Measurements from ENCODE around the gene ZCCHC14.

The ZCCHC14 gene

DNA sequence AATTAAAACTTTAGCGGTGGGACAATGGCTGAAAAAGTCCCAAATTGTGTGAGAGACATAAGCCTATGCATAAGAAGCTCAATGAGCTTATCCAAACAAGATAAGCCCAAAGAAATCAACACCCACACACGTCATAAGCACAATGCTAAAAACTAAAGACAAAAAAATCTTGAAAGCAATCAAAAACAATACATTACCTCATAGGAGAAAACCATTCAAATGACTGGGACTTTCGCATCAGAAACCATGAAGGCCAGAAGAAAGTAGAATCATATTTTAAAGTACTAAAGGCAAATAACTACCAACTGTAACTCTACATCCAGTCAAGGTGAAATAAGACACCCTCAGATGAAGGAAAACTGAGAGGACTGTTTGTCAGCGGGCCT, 50.2 kb downstream of the ZCCHC14 start:
- TF ChIP-seq, protein P1, sequence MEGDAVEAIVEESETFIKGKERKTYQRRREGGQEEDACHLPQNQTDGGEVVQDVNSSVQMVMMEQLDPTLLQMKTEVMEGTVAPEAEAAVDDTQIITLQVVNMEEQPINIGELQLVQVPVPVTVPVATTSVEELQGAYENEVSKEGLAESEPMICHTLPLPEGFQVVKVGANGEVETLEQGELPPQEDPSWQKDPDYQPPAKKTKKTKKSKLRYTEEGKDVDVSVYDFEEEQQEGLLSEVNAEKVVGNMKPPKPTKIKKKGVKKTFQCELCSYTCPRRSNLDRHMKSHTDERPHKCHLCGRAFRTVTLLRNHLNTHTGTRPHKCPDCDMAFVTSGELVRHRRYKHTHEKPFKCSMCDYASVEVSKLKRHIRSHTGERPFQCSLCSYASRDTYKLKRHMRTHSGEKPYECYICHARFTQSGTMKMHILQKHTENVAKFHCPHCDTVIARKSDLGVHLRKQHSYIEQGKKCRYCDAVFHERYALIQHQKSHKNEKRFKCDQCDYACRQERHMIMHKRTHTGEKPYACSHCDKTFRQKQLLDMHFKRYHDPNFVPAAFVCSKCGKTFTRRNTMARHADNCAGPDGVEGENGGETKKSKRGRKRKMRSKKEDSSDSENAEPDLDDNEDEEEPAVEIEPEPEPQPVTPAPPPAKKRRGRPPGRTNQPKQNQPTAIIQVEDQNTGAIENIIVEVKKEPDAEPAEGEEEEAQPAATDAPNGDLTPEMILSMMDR (IDR thresholded peaks at IDR 0.05; ENCODE audit: insufficient read depth, low read length, poor library complexity, severe bottlenecking) = no peak
- H3K36me3 ChIP-seq (ENCODE audit: control insufficient read depth, insufficient read depth, low read length) = no peaks in the 10 kb centered on the region
- DNase-seq (ENCODE audit: extremely low read depth, insufficient read length) = no peak

DNA sequence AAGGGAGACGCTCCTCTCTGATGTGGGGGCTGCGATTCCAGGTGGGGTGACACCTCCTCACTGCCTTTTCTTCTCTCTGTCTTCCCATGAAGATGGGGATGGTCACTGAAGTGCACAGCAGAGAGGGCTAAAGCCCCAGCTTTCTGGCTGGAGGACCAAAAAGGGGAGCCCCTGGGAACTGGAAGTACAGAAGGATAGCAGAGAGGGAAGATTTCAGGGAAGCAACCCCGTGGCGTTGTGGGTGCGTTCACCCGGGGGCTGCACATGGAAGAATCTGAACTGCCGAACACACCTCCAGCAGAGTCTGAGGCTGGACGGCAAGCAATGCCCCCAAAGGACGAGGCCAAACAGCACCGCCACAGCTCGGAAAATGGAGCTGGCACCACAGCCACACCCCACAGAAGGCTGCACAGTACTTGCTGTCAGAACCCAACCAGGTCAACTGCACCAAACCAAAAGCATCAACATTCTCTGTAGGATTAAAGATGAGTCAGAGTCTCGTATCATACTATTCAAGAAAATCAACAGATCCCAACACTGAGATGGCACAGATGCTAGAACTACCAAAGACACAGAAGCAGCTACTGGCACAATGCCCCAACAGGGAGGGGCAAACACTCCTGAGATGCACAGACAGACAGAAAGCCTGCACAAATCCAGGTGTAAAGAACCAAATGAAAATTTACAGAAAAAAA, 50.8 kb downstream of the ZCCHC14 start:
- Histone ChIP-seq H3K27me3 (replicated peaks; ENCODE audit: control insufficient read depth, insufficient read depth, low read length) (no peaks in the 10 kb centered on the region), H3K36me3 (ENCODE audit: control insufficient read depth, insufficient read depth, low read length) (no peaks in the 10 kb centered on the region), H3K4me3 (replicated peaks; ENCODE audit: low read depth, low read length) (no peak overlapping the region)
- no peak for DNase-seq (ENCODE audit: extremely low read depth, insufficient read length)
- TF ChIP-seq, protein P1 (IDR thresholded peaks at IDR 0.05; ENCODE audit: insufficient read depth, low read length, poor library complexity, severe bottlenecking) = no peak

More for the DNA sequence above, 50.2 kb downstream of the ZCCHC14 start:
- H3K27me3 ChIP-seq (replicated peaks; ENCODE audit: control insufficient read depth, insufficient read depth, low read length) = no peaks in the 10 kb centered on the region
- H3K4me3 ChIP-seq (replicated peaks; ENCODE audit: low read depth, low read length) = no peak overlapping the region

DNA sequence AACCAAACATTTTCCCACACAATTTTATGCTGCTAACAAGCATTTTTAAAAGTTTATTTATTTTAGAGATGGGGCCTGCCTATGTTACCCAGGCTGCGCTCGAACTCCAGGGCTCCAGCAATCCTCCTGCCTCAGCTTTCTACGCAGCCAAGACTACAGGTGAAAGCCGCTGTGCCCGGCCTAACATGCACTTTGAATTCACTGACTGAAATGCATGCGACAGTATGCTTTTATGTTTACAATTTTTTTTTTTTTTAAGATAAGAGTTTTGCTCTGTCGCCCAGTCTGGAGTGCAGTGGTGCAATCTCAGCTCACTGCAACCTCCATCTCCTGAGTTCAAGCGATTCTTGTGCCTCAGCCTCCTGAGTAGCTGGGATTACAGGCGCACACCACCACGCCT, 52.9 kb downstream of the ZCCHC14 start:
- no peaks in the 10 kb centered on the region; the same call in 1 of the 2 replicates for H3K27me3 ChIP-seq (replicated peaks; ENCODE audit: control insufficient read depth, insufficient read depth, low read length)
- no peak overlapping the region for H3K4me3 ChIP-seq (replicated peaks; ENCODE audit: low read depth, low read length)
- H3K36me3 ChIP-seq (ENCODE audit: control insufficient read depth, insufficient read depth, low read length) = no peaks in the 10 kb centered on the region
- TF ChIP-seq, protein P1 (IDR thresholded peaks at IDR 0.05; ENCODE audit: insufficient read depth, low read length, poor library complexity, severe bottlenecking) = no peak
- DNase-seq (ENCODE audit: extremely low read depth, insufficient read length) = no peak

DNA sequence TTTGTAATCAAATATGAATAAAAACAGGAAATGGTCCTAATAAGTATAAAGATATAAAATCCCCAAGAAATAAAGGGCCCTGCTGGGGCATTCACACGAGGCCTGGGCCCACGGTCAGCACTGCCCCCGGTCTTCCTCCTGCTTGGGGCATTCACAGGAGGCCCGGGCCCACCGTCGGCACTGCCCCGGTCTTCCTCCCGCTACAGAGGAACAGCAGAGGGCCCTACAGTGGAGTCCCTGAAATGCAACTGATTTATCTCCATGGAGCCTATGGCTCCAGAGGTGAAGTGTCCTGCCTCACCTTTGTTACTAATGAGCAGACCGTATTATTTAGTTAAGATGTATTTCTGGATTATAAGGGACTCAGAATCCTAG, 54.2 kb downstream of the ZCCHC14 start:
- H3K27me3 ChIP-seq (replicated peaks; ENCODE audit: control insufficient read depth, insufficient read depth, low read length) = no peaks in the 10 kb centered on the region; the same call in 1 of the 2 replicates
- no peaks in the 10 kb centered on the region for H3K36me3 ChIP-seq (ENCODE audit: control insufficient read depth, insufficient read depth, low read length)
- TF ChIP-seq, protein P1 (IDR thresholded peaks at IDR 0.05; ENCODE audit: insufficient read depth, low read length, poor library complexity, severe bottlenecking) = no peak
- H3K4me3 ChIP-seq (replicated peaks; ENCODE audit: low read depth, low read length) = no peak overlapping the region
- DNase-seq (ENCODE audit: extremely low read depth, insufficient read length) = no peak

DNA sequence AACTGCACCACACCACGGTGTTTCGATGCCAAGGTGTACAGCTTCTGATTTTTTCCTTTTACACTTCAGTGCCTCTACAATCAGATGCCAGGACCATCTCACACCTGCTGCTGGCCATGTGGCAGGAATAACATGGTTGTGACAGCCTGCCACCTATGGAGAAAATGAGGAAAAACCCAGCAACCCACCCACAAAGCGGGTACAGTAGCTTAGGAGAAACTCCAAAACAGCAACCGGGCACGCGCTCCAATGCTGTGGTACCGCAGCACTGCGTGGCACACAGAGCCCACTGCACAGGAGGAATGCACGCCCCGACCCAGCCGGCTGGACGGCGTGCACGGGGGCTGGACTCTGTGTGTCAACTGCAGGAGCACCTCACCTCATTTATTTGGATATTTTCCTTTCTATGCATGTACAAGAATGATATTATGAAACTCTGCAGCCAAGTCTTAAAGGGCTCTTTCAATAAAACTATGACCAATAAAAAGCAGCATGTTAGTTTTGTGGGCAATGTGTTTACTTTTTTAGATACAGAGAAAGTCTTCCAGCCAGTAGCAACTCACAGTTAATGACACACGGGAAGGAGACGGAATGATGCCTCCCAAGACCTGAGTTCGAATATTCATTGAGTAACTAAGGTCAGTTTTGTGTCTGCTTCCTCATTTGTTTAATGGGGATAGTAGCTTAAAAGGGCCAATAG, 54.8 kb downstream of the ZCCHC14 start:
- Histone ChIP-seq H3K4me3 (replicated peaks; ENCODE audit: low read depth, low read length) (no peak overlapping the region), H3K27me3 (replicated peaks; ENCODE audit: control insufficient read depth, insufficient read depth, low read length) (no peaks in the 10 kb centered on the region; the same call in 1 of the 2 replicates), H3K36me3 (ENCODE audit: control insufficient read depth, insufficient read depth, low read length) (no peaks in the 10 kb centered on the region)
- TF ChIP-seq, protein P1 (IDR thresholded peaks at IDR 0.05; ENCODE audit: insufficient read depth, low read length, poor library complexity, severe bottlenecking) = no peak
- no peak for DNase-seq (ENCODE audit: extremely low read depth, insufficient read length)

All from GM06990 (cell line).